ENCODE results near the gene PLCB3. TPM values are rescaled to one million over a fixed set of nuclear protein-coding genes. Genes with fewer than 3 reads are reported as not detected.
A peak's percentile ranks its signal among the peaks of the same experiment; 100 is the strongest.

Gene PLCB3
- total and polyA plus RNA-seq, 2 experiments from 2014 or later: 19.0 to 23.5 TPM

- Histone ChIP-seq H3K27ac (peak overlapping the region; percentile 31), H3K36me3 (replicated peaks; ENCODE audit: insufficient read depth, low read depth) (no peaks in the 10 kb centered on the region), H4K20me1 (ENCODE audit: insufficient read depth, poor library complexity, severe bottlenecking) (peaks cover 10% of the 10 kb centered on the region), H3K9me2 (replicated peaks; ENCODE audit: insufficient read depth) (no peaks in the 10 kb centered on the region), H2AFZ (no peak overlapping the region), H3K27me3 (no peaks in the 10 kb centered on the region), H3K9me3 (ENCODE audit: low read depth) (no peaks in the 10 kb centered on the region), H3K4me3 (no peak overlapping the region), H3K4me1 (ENCODE audit: insufficient read depth) (peaks cover 20% of the 10 kb centered on the region), H3K79me2 (peaks cover 26% of the 10 kb centered on the region), H3K4me2 (no peak overlapping the region)
- 97% methylated on average over 9 of the region's 9 CpGs for WGBS (ENCODE audit: low lambda C conversion rate, missing lambda C conversion rate)
- DNase-seq (ENCODE audit: low spot score): no peak
- TF ChIP-seq CTCF (IDR thresholded peaks at IDR 0.05; ENCODE audit: poor library complexity) (no peak), EZH2 (IDR thresholded peaks at IDR 0.05; ENCODE audit: borderline replicate concordance) (no peak), EZH2phosphoT487 (IDR thresholded peaks at IDR 0.05; ENCODE audit: low read depth, severe bottlenecking, unreplicated experiment) (no peak)
Observed at GRCh38 chr11:64238076-64238475, 13.3 kb upstream of the PLCB3 start.

- H3K4me3 ChIP-seq: no peak overlapping the region
- peaks cover 23% of the 10 kb centered on the region for H3K79me2 ChIP-seq
- no peak overlapping the region for H2AFZ ChIP-seq
- H3K36me3 ChIP-seq (replicated peaks; ENCODE audit: insufficient read depth, low read depth): no peaks in the 10 kb centered on the region
- H3K4me2 ChIP-seq: no peak overlapping the region
- peak overlapping the region; percentile 19 for H3K27ac ChIP-seq
- peaks cover 10% of the 10 kb centered on the region for H4K20me1 ChIP-seq (ENCODE audit: insufficient read depth, poor library complexity, severe bottlenecking)
- peaks cover 20% of the 10 kb centered on the region for H3K4me1 ChIP-seq (ENCODE audit: insufficient read depth)
- no peaks in the 10 kb centered on the region for H3K27me3 ChIP-seq
- DNase-seq (ENCODE audit: low spot score): no peak
- no peaks in the 10 kb centered on the region for H3K9me3 ChIP-seq (ENCODE audit: low read depth)
- TF ChIP-seq EZH2 (IDR thresholded peaks at IDR 0.05; ENCODE audit: borderline replicate concordance): no peak
- no peak for TF ChIP-seq CTCF (IDR thresholded peaks at IDR 0.05; ENCODE audit: poor library complexity)
- no peak for TF ChIP-seq EZH2phosphoT487 (IDR thresholded peaks at IDR 0.05; ENCODE audit: low read depth, severe bottlenecking, unreplicated experiment)
- H3K9me2 ChIP-seq (replicated peaks; ENCODE audit: insufficient read depth): no peaks in the 10 kb centered on the region
- 95% methylated on average over 5 of the region's 5 CpGs for WGBS (ENCODE audit: low lambda C conversion rate, missing lambda C conversion rate)
Observed at GRCh38 chr11:64238999-64239398, 12.3 kb upstream of the PLCB3 start.

- Histone ChIP-seq H3K27ac (peak overlapping the region; percentile 99), H3K27me3 (no peaks in the 10 kb centered on the region), H3K4me1 (ENCODE audit: insufficient read depth) (peaks cover 20% of the 10 kb centered on the region), H3K9me3 (ENCODE audit: low read depth) (no peaks in the 10 kb centered on the region), H4K20me1 (ENCODE audit: insufficient read depth, poor library complexity, severe bottlenecking) (peaks cover 10% of the 10 kb centered on the region), H2AFZ (no peak overlapping the region), H3K4me3 (no peak overlapping the region), H3K9me2 (replicated peaks; ENCODE audit: insufficient read depth) (no peaks in the 10 kb centered on the region), H3K4me2 (peak overlapping the region; percentile 82), H3K36me3 (replicated peaks; ENCODE audit: insufficient read depth, low read depth) (no peaks in the 10 kb centered on the region), H3K79me2 (peaks cover 23% of the 10 kb centered on the region)
- no peak for TF ChIP-seq CTCF (IDR thresholded peaks at IDR 0.05; ENCODE audit: poor library complexity)
- TF ChIP-seq EZH2 (IDR thresholded peaks at IDR 0.05; ENCODE audit: borderline replicate concordance): no peak
- no peak for TF ChIP-seq EZH2phosphoT487 (IDR thresholded peaks at IDR 0.05; ENCODE audit: low read depth, severe bottlenecking, unreplicated experiment)
- DNase-seq (ENCODE audit: low spot score): no peak
- 93% methylated on average over 11 of the region's 11 CpGs for WGBS (ENCODE audit: low lambda C conversion rate, missing lambda C conversion rate)
Observed at GRCh38 chr11:64239662-64240434, 11.5 kb upstream of the PLCB3 start.

Data from hepatocyte (in vitro differentiated cells).